NCI-H446 treated with DMSO at 0.1 percent for 48 hours (cell line): Measurements from ENCODE around the gene C16orf74.

ENCODE experiments used
- DNase-seq: peaks from one replicate; lab custom pipeline; 2025; lab: John Stamatoyannopoulos, UW

Gene C16orf74

GRCh38 chr16:85695196-85696128 is 55.4 kb downstream of the C16orf74 start:
- DNase-seq: no peak

- DNase-seq: peak; percentile 11
Measured at GRCh38 chr16:85690469-85691064, 60.3 kb downstream of the C16orf74 start.

GRCh38 chr16:85689950-85690320 is 61.0 kb downstream of the C16orf74 start:
- DNase-seq: no peak

GRCh38 chr16:85689285-85689949 is 61.5 kb downstream of the C16orf74 start:
- no peak for DNase-seq

GRCh38 chr16:85688586-85689284 is 62.2 kb downstream of the C16orf74 start, which contains the start of gene GINS2:
TSS of gene GINS2 (minus strand) at chr16:85688954. CDS start at chr16:85688898, 56 bp downstream.
- DNase-seq: peak; percentile 69

GRCh38 chr16:85687651-85688471 is 63.0 kb downstream of the C16orf74 start:
- DNase-seq: no peak

- no peak for DNase-seq
Measured at GRCh38 chr16:85686912-85687591, 63.8 kb downstream of the C16orf74 start.

- DNase-seq: no peak
Measured at GRCh38 chr16:85685251-85685650, 65.6 kb downstream of the C16orf74 start.

- DNase-seq: no peak
Measured at GRCh38 chr16:85683363-85683762, 67.5 kb downstream of the C16orf74 start.

- no peak for DNase-seq
Measured at GRCh38 chr16:85682516-85682915, 68.4 kb downstream of the C16orf74 start.

GRCh38 chr16:85681255-85681654 is 69.6 kb downstream of the C16orf74 start:
- DNase-seq: no peak

GRCh38 chr16:85680352-85680944 is 70.4 kb downstream of the C16orf74 start:
- DNase-seq: no peak

GRCh38 chr16:85679870-85680269 is 71.0 kb downstream of the C16orf74 start:
- no peak for DNase-seq

GRCh38 chr16:85678821-85679220 is 72.1 kb downstream of the C16orf74 start:
- no peak for DNase-seq

GRCh38 chr16:85678016-85678415 is 72.9 kb downstream of the C16orf74 start:
- no peak for DNase-seq

- DNase-seq: no peak
Measured at GRCh38 chr16:85677383-85677967, 73.4 kb downstream of the C16orf74 start.

- DNase-seq: no peak
Measured at GRCh38 chr16:85676466-85676865, 74.4 kb downstream of the C16orf74 start.

- no peak for DNase-seq
Measured at GRCh38 chr16:85675251-85675874, 75.5 kb downstream of the C16orf74 start.

GRCh38 chr16:85674828-85675227 is 76.1 kb downstream of the C16orf74 start:
- no peak for DNase-seq
